ENCODE measurements around the gene CDK14.
"Not testable (repeated sequence)": the region's sequence is repeated elsewhere in the genome, so short reads cannot be mapped to it uniquely, and the experiment has no call there.

The CDK14 gene

GRCh38 chr7:91140982-91141381 lies 544.9 kb downstream of the CDK14 start:
- DNase-seq (ENCODE audit: low read depth in 2 of 2, low spot score in 1 of 2), result no peak

GRCh38 chr7:91142743-91143142 lies 546.6 kb downstream of the CDK14 start:
- no peak for DNase-seq (ENCODE audit: low read depth in 2 of 2, low spot score in 1 of 2)

- DNase-seq (ENCODE audit: low read depth in 2 of 2, low spot score in 1 of 2), result no peak
Observed at GRCh38 chr7:91149341-91150246, 553.5 kb downstream of the CDK14 start.

- no peak for DNase-seq (ENCODE audit: low read depth in 2 of 2, low spot score in 1 of 2)
Observed at GRCh38 chr7:91151916-91152315, 555.8 kb downstream of the CDK14 start.

GRCh38 chr7:91156316-91157185 lies 560.4 kb downstream of the CDK14 start:
- DNase-seq (ENCODE audit: low read depth in 2 of 2, low spot score in 1 of 2), result no peak

- no peak for DNase-seq (ENCODE audit: low read depth in 2 of 2, low spot score in 1 of 2)
Observed at GRCh38 chr7:91157579-91158320, 561.6 kb downstream of the CDK14 start.

- DNase-seq (ENCODE audit: low read depth in 2 of 2, low spot score in 1 of 2), result no peak
Observed at GRCh38 chr7:91162436-91162835, 566.3 kb downstream of the CDK14 start.

GRCh38 chr7:91164506-91164905 lies 568.4 kb downstream of the CDK14 start:
- no peak for DNase-seq (ENCODE audit: low read depth in 2 of 2, low spot score in 1 of 2)

- DNase-seq (ENCODE audit: low read depth in 2 of 2, low spot score in 1 of 2), result no peak
Observed at GRCh38 chr7:91165006-91165845, 569.1 kb downstream of the CDK14 start.

- no peak for DNase-seq (ENCODE audit: low read depth in 2 of 2, low spot score in 1 of 2)
Observed at GRCh38 chr7:91165846-91166230, 569.7 kb downstream of the CDK14 start.

GRCh38 chr7:91168871-91169829 lies 573.0 kb downstream of the CDK14 start:
- DNase-seq (ENCODE audit: low read depth in 2 of 2, low spot score in 1 of 2), result no peak

GRCh38 chr7:91169830-91170191 lies 573.7 kb downstream of the CDK14 start:
- no peak for DNase-seq (ENCODE audit: low read depth in 2 of 2, low spot score in 1 of 2)

- DNase-seq (ENCODE audit: low read depth in 2 of 2, low spot score in 1 of 2), result not testable (repeated sequence)
Observed at GRCh38 chr7:91173265-91173664, 577.1 kb downstream of the CDK14 start.

- DNase-seq (ENCODE audit: low read depth in 2 of 2, low spot score in 1 of 2), result no peak
Observed at GRCh38 chr7:91180746-91181145, 584.6 kb downstream of the CDK14 start.

- no peak for DNase-seq (ENCODE audit: low read depth in 2 of 2, low spot score in 1 of 2)
Observed at GRCh38 chr7:91181949-91182348, 585.8 kb downstream of the CDK14 start.

- DNase-seq (ENCODE audit: low read depth in 2 of 2, low spot score in 1 of 2), result no peak
Observed at GRCh38 chr7:91182819-91183764, 587.0 kb downstream of the CDK14 start.

- no peak for DNase-seq (ENCODE audit: low read depth in 2 of 2, low spot score in 1 of 2)
Observed at GRCh38 chr7:91185771-91186170, 589.6 kb downstream of the CDK14 start.

- no peak for DNase-seq (ENCODE audit: low read depth in 2 of 2, low spot score in 1 of 2)
Observed at GRCh38 chr7:91187061-91187460, 590.9 kb downstream of the CDK14 start.
